HepG2 (cell line): ENCODE data around the gene ETFRF1. TPM values are rescaled to one million over a fixed set of nuclear protein-coding genes. Genes with fewer than 3 reads are reported as not detected.
A peak's percentile ranks its signal among the peaks of the same experiment; 100 is the strongest.

Experiments used
- CHD4 ChIP-seq: fragments of 200-600 bp; sonication (generic); IDR thresholded peaks from 2 replicates; pipeline ENCODE4 v1.7.0; 2017; ENCODE audit warnings: mild to moderate bottlenecking, low read length, borderline replicate concordance
- GABPB1 ChIP-seq: IDR thresholded peaks from 2 replicates; pipeline ENCODE4 v1.6.1; 2016; ENCODE audit warnings: mild to moderate bottlenecking, missing genetic modification reagents, moderate library complexity, missing compliant biosample characterization
- HNRNPH1 ChIP-seq: fragments of 200-400 bp; formaldehyde crosslinking; optimal IDR thresholded peaks from 2 replicates; pipeline ENCODE3; 2017; ENCODE audit warnings: mild to moderate bottlenecking, low read depth, low read length
- MAZ ChIP-seq, 2 experiments: sonication (generic) in 1 of 2; formaldehyde crosslinking in 1 of 2; IDR thresholded peaks; 2 replicates each; pipeline versions ENCODE4 v1.5.0 to v1.6.1; 2012 to 2020; ENCODE audit warnings: low read depth in 2 of 2, mild to moderate bottlenecking in 2 of 2, borderline replicate concordance in 1 of 2, improper control_type of control experiment in 1 of 2, low read length in 1 of 2, missing genetic modification reagents in 1 of 2, moderate library complexity in 1 of 2
- NCOA5 ChIP-seq: sonication (generic); formaldehyde crosslinking; IDR thresholded peaks from 2 replicates; pipeline ENCODE4 v1.4.0; 2020; ENCODE audit warnings: missing genetic modification reagents
- POLR2A ChIP-seq, 2 experiments: IDR thresholded peaks; 2 replicates each; pipeline ENCODE4 v1.6.1; 2011; ENCODE audit warnings: low read depth in 2 of 2, low read length in 2 of 2, mild to moderate bottlenecking in 1 of 2, moderate library complexity in 1 of 2; ENCODE audit not compliant: insufficient read depth in 1 of 2
- REPIN1 ChIP-seq: sonication (generic); formaldehyde crosslinking; IDR thresholded peaks from 2 replicates; pipeline ENCODE4 v1.8.0; 2022; ENCODE audit warnings: missing genetic modification reagents, low read depth, mild to moderate bottlenecking, borderline replicate concordance
- YEATS4 ChIP-seq: sonication (generic); formaldehyde crosslinking; IDR thresholded peaks from 2 replicates; pipeline ENCODE4 v1.4.0; 2020; ENCODE audit warnings: missing genetic modification reagents, borderline replicate concordance
- ZBTB38 ChIP-seq: sonication (generic); formaldehyde crosslinking; IDR thresholded peaks from 2 replicates; pipeline ENCODE4 v1.5.1; 2020; ENCODE audit warnings: mild to moderate bottlenecking, missing genetic modification reagents
- ZIK1 ChIP-seq: sonication (generic); formaldehyde crosslinking; IDR thresholded peaks from 2 replicates; pipeline ENCODE4 v1.5.0; 2020; ENCODE audit warnings: mild to moderate bottlenecking, low read depth, missing genetic modification reagents, borderline replicate concordance
- ZNF264 ChIP-seq: sonication (generic); formaldehyde crosslinking; IDR thresholded peaks from 2 replicates; pipeline ENCODE4 v1.4.0; 2020; ENCODE audit warnings: missing genetic modification reagents
- ZNF530 ChIP-seq: sonication (generic); formaldehyde crosslinking; IDR thresholded peaks from 2 replicates; pipeline ENCODE4 v1.5.0; 2020; ENCODE audit warnings: low read depth, mild to moderate bottlenecking, missing genetic modification reagents
- ZNF558 ChIP-seq: sonication (generic); formaldehyde crosslinking; IDR thresholded peaks from 2 replicates; pipeline ENCODE4 v1.9.0; 2022; ENCODE audit warnings: mild to moderate bottlenecking, missing genetic modification reagents, borderline replicate concordance
- ZNF614 ChIP-seq: IDR thresholded peaks from 2 replicates; pipeline ENCODE4 v1.6.1; 2018; ENCODE audit warnings: missing biosample characterization, missing genetic modification reagents, inconsistent platforms, borderline replicate concordance
- ZNF7 ChIP-seq: IDR thresholded peaks from 2 replicates; pipeline ENCODE4 v1.6.1; 2016; ENCODE audit warnings: missing biosample characterization, missing genetic modification reagents
- ZNF788 ChIP-seq: sonication (generic); formaldehyde crosslinking; IDR thresholded peaks from 2 replicates; pipeline ENCODE4 v1.5.0; 2020; ENCODE audit warnings: mild to moderate bottlenecking, missing genetic modification reagents, borderline replicate concordance
- polyA plus RNA-seq, 8 experiments: library from polyadenylated mRNA; depleted of rRNA in 3 of 8; stranded (reverse) in 7 of 8; unstranded in 1 of 8; fragments of >200 nt; fragmentation: Illumina TruSeq in 4 of 8; extraction: Trizol in 4 of 8; gene quantifications; 2 replicates each; pipeline versions ENCODE4 v1.2.1 to v1.2.3, GENCODE V29; 2011 to 2016; ENCODE audit warnings: low read depth in 4 of 8, missing spikeins in 1 of 8, mixed read lengths in 1 of 8; ENCODE audit not compliant: insufficient read depth in 1 of 8
- total RNA-seq, 5 experiments: library from RNA; depleted of rRNA; stranded (reverse); fragments of >200 nt; fragmentation: Illumina TruSeq; extraction: Trizol; gene quantifications; 2 replicates each; pipeline ENCODE4 v1.2.3, GENCODE V29; 2016; ENCODE audit warnings: low read depth in 1 of 5
- TF ChIP-seq, protein P1 (sequence below): sonication (generic); formaldehyde crosslinking; IDR thresholded peaks from 2 replicates; pipeline ENCODE4 v1.5.0; 2020; ENCODE audit warnings: mild to moderate bottlenecking, missing genetic modification reagents
- TF ChIP-seq, protein P2 (sequence below): sonication (generic); formaldehyde crosslinking; IDR thresholded peaks from 2 replicates; pipeline ENCODE4 v1.4.0; 2020; ENCODE audit warnings: missing genetic modification reagents; ENCODE audit errors: not compliant biosample characterization
- TF ChIP-seq, protein P3 (sequence below), 2 experiments: sonication (generic) in 1 of 2; formaldehyde crosslinking in 1 of 2; IDR thresholded peaks; 2 replicates each; pipeline versions ENCODE4 v1.4.0 to v1.6.1; 2018 to 2020; ENCODE audit warnings: missing genetic modification reagents in 2 of 2, borderline replicate concordance in 1 of 2, low read depth in 1 of 2, mild to moderate bottlenecking in 1 of 2, missing biosample characterization in 1 of 2
- TF ChIP-seq, protein P4 (sequence below): sonication (generic); formaldehyde crosslinking; IDR thresholded peaks from 2 replicates; pipeline ENCODE4 v1.5.1; 2020; ENCODE audit warnings: missing genetic modification reagents, mild to moderate bottlenecking, borderline replicate concordance

The ETFRF1 gene
- total and polyA plus RNA-seq, 2 of the 13 experiments (the other 11 are each of a cell fraction or from before 2014, with no cell fraction given): 6.8 to 7.0 TPM

DNA sequence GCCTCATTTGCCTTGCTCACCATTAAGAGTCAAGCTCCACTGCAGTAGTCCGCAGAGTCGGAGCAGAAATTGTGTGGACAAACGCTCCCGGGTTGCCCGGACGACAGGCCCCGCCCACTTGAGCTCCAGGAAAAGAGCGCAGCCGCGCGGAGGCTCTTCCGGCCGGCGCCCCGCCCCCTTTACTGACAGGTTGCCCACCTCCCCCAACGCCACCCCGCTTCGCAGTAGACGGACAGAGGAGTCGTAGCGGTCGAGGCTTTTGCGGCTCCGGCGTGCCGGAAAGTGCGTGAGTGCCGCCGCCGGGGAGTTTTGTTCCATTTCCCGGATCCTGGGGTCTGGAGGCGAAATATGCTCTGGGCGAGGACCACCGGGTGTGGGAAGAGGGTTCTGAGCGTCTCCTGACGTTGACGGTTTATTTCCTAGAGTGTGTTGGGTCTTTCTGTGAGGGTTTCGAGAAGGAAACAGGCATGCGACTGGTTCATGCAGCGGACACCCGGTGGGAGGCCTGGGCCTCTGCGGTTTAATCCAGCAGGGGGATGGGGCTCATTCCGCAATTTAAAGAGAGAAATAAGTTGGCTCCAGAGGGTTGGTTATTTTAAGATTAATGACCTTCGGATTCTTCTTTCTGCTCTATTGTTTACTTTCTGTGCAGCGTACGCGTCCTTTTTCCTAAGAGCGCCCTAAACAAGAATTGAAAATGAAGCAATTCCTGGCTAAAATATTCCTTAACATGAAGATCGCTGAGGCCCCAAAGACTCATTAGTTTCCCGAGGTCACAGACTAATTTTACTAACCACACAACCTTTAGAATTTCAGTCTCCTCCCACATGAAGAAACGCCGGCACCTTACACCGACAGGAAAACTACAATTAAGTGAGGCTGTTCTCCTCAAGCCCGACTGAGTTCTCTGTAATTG is at the start of gene ETFRF1, which contains the start of gene DNAI7 (continued):
- TF ChIP-seq MAZ (IDR thresholded peaks at IDR 0.05; ENCODE audit: borderline replicate concordance, low read depth, low read length) (no peak), MAZ (CRISPR knock-in tag; IDR thresholded peaks at IDR 0.05; ENCODE audit: low read depth) (0 out of 2 replicates have a peak, but pooled peaks have one; percentile 9), HNRNPH1 (no peak), YEATS4 (CRISPR knock-in tag) (0 out of 2 replicates have a peak, but pooled peaks have one; percentile 49), ZNF614 (CRISPR knock-in tag) (no peak), ZNF558 (CRISPR knock-in tag) (no peak), ZIK1 (CRISPR knock-in tag) (no peak), NCOA5 (CRISPR knock-in tag) (no peak), POLR2A (IDR thresholded peaks at IDR 0.05; ENCODE audit: insufficient read depth in 1 of 2, low read depth in 2 of 2, low read length in 2 of 2) (peak; percentile 84 to 89), ZNF264 (no peak), ZNF7 (CRISPR knock-in tag) (no peak), ZNF530 (CRISPR knock-in tag) (no peak), ZNF788 (CRISPR knock-in tag) (no peak; the same call in 1 of the 2 replicates), GABPB1 (peak; percentile 91), CHD4 (no peak), REPIN1 (CRISPR knock-in tag) (peak; percentile 65; the same call in 1 of the 2 replicates), ZBTB38 (CRISPR knock-in tag) (peak; percentile 62; the same call in 1 of the 2 replicates)
- TF ChIP-seq, protein P1, sequence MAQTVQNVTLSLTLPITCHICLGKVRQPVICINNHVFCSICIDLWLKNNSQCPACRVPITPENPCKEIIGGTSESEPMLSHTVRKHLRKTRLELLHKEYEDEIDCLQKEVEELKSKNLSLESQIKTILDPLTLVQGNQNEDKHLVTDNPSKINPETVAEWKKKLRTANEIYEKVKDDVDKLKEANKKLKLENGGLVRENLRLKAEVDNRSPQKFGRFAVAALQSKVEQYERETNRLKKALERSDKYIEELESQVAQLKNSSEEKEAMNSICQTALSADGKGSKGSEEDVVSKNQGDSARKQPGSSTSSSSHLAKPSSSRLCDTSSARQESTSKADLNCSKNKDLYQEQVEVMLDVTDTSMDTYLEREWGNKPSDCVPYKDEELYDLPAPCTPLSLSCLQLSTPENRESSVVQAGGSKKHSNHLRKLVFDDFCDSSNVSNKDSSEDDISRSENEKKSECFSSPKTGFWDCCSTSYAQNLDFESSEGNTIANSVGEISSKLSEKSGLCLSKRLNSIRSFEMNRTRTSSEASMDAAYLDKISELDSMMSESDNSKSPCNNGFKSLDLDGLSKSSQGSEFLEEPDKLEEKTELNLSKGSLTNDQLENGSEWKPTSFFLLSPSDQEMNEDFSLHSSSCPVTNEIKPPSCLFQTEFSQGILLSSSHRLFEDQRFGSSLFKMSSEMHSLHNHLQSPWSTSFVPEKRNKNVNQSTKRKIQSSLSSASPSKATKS (CRISPR knock-in tag): no peak
- TF ChIP-seq, protein P2, sequence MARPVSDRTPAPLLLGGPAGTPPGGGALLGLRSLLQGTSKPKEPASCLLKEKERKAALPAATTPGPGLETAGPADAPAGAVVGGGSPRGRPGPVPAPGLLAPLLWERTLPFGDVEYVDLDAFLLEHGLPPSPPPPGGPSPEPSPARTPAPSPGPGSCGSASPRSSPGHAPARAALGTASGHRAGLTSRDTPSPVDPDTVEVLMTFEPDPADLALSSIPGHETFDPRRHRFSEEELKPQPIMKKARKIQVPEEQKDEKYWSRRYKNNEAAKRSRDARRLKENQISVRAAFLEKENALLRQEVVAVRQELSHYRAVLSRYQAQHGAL (CRISPR knock-in tag): no peak
- TF ChIP-seq, protein P3, sequence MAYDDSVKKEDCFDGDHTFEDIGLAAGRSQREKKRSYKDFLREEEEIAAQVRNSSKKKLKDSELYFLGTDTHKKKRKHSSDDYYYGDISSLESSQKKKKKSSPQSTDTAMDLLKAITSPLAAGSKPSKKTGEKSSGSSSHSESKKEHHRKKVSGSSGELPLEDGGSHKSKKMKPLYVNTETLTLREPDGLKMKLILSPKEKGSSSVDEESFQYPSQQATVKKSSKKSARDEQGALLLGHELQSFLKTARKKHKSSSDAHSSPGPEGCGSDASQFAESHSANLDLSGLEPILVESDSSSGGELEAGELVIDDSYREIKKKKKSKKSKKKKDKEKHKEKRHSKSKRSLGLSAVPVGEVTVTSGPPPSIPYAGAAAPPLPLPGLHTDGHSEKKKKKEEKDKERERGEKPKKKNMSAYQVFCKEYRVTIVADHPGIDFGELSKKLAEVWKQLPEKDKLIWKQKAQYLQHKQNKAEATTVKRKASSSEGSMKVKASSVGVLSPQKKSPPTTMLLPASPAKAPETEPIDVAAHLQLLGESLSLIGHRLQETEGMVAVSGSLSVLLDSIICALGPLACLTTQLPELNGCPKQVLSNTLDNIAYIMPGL (CRISPR knock-in tag; IDR thresholded peaks at IDR 0.05; ENCODE audit: borderline replicate concordance in 1 of 2, low read depth in 1 of 2): peak; percentile 35 to 79; a peak in 2 of 4 replicates
- TF ChIP-seq, protein P4, sequence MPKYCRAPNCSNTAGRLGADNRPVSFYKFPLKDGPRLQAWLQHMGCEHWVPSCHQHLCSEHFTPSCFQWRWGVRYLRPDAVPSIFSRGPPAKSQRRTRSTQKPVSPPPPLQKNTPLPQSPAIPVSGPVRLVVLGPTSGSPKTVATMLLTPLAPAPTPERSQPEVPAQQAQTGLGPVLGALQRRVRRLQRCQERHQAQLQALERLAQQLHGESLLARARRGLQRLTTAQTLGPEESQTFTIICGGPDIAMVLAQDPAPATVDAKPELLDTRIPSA (CRISPR knock-in tag): no peak
